Left cardiac atrium (tissue), 4 donors: ENCODE data around the gene SMIM11. TPM values are rescaled to one million over a fixed set of nuclear protein-coding genes. Genes with fewer than 3 reads are reported as not detected.
"Not testable (repeated sequence)": the region's sequence is repeated elsewhere in the genome, so short reads cannot be mapped to it uniquely, and the experiment has no call there.

ENCODE experiments used
- ATAC-seq, 2 donors: fragments of 200-7000 bp; cut with Tn5 transposase; one replicate each; pipeline ENCODE4 v1.9.1; 2020; ENCODE audit warnings: mild to moderate bottlenecking in 2 of 2, moderate library complexity in 2 of 2
- DNase-seq: peaks from one replicate; pipeline ENCODE4 v3.0.0-alpha.2; 2020
- intact Hi-C, 2 donors: fragments of 100-400 bp; cut with DNase I; formaldehyde crosslinking; loops; one replicate each; pipeline versions ENCODE4 v1.14.1 to v1.15.1; 2022 to 2023
- total RNA-seq, 2 donors: library from RNA; stranded (reverse); fragmentation: NEBNext Ultra II Directional; extraction: Animal tissue kit (Norgen Biotek cat#: 25700); gene quantifications; one replicate each; pipeline ENCODE4 v1.2.1, GENCODE V29; 2021
- donor health status: DM: no; HTN: yes; CAD: no.
- donor health status: DM: no; HTN: yes; CAD: no; lungs with severe emphysema.
- donor health status: DM: yes; HTN: yes; CAD: no.
- donor health status: Dilated cardiomyopathy.

The SMIM11 gene
- total RNA-seq, 2 donors from 2014 or later, result 6.1 to 13.1 TPM

- ATAC-seq, DNase-seq, intact Hi-C loops: not testable (repeated sequence)
Observed at GRCh38 chr21:34400522-34400921, 25.2 kb downstream of the SMIM11 start.

- intact Hi-C loops, DNase-seq, ATAC-seq: not testable (repeated sequence)
Observed at GRCh38 chr21:34404742-34405141, 29.4 kb downstream of the SMIM11 start.

GRCh38 chr21:34405686-34406085 is 30.4 kb downstream of the SMIM11 start:
- intact Hi-C loops, DNase-seq, ATAC-seq: not testable (repeated sequence)

GRCh38 chr21:34406102-34406501 is 30.8 kb downstream of the SMIM11 start:
- DNase-seq, intact Hi-C loops, ATAC-seq: not testable (repeated sequence)

GRCh38 chr21:34406676-34407075 is 31.4 kb downstream of the SMIM11 start:
- ATAC-seq, intact Hi-C loops, DNase-seq: not testable (repeated sequence)

- intact Hi-C loops, ATAC-seq, DNase-seq: not testable (repeated sequence)
Observed at GRCh38 chr21:34407294-34407693, 32.0 kb downstream of the SMIM11 start.

GRCh38 chr21:34417448-34418077 is 42.3 kb downstream of the SMIM11 start:
- ATAC-seq, DNase-seq, intact Hi-C loops: not testable (repeated sequence)

GRCh38 chr21:34423805-34424204 is 48.5 kb downstream of the SMIM11 start, which contains the start of gene SMIM34:
SMIM34 (minus strand) TSS chr21:34423951; CDS start chr21:34423839, 112 bp downstream.
- ATAC-seq, DNase-seq: not testable (repeated sequence)

GRCh38 chr21:34427339-34427738 is 52.0 kb downstream of the SMIM11 start:
- DNase-seq, intact Hi-C loops, ATAC-seq: not testable (repeated sequence)

More at GRCh38 chr21:34423805-34424204, 48.5 kb downstream of the SMIM11 start, which contains the start of gene SMIM34:
- intact Hi-C loops, result not testable (repeated sequence)

GRCh38 chr21:34428441-34428840 is 53.1 kb downstream of the SMIM11 start:
- DNase-seq, intact Hi-C loops, ATAC-seq: not testable (repeated sequence)

- intact Hi-C loops, ATAC-seq: not testable (repeated sequence)
Observed at GRCh38 chr21:34429710-34430109, 54.4 kb downstream of the SMIM11 start.

More at GRCh38 chr21:34429710-34430109, 54.4 kb downstream of the SMIM11 start:
- DNase-seq, result not testable (repeated sequence)

Other genes with a start within 250 kb of the SMIM11 start
- not detected for gene KCNE2, start 11.5 kb upstream of the SMIM11 start, total RNA-seq
- not detected for gene SMIM34, start 48.4 kb downstream of the SMIM11 start, total RNA-seq
- gene KCNE1, start 136.7 kb downstream of the SMIM11 start, total RNA-seq, result 1 to 10 TPM; 4.8 to 7.5 TPM
- 10 to 100 TPM; 34.8 to 35.3 TPM for gene RCAN1, start 239.6 kb downstream of the SMIM11 start, total RNA-seq